Hepatocyte (in vitro differentiated cells): ENCODE data around the gene ABLIM1.

Experiments
- CTCF ChIP-seq: fragments of 200-600 bp; sonication (generic); IDR thresholded peaks from 2 replicates; pipeline ENCODE4 v1.5.1; 2016; ENCODE audit warnings: antibody characterized with exemption, mild to moderate bottlenecking; ENCODE audit not compliant: poor library complexity
- EZH2phosphoT487 ChIP-seq: fragments of 200-600 bp; sonication (generic); IDR thresholded peaks from one replicate; pipeline ENCODE4 v1.6.1; 2018; ENCODE audit warnings: antibody characterized with exemption, mild to moderate bottlenecking, low read depth, moderate library complexity; ENCODE audit not compliant: unreplicated experiment, severe bottlenecking

- no peak for TF ChIP-seq EZH2phosphoT487
- TF ChIP-seq CTCF, result no peak
Observed at GRCh38 chr10:114389426-114389825, 268.6 kb downstream of the ABLIM1 start.
